ENCODE results near the gene IFNGR1.
"Not testable (repeated sequence)": the region's sequence is repeated elsewhere in the genome, so short reads cannot be mapped to it uniquely, and the experiment has no call there.

The IFNGR1 gene

DNA sequence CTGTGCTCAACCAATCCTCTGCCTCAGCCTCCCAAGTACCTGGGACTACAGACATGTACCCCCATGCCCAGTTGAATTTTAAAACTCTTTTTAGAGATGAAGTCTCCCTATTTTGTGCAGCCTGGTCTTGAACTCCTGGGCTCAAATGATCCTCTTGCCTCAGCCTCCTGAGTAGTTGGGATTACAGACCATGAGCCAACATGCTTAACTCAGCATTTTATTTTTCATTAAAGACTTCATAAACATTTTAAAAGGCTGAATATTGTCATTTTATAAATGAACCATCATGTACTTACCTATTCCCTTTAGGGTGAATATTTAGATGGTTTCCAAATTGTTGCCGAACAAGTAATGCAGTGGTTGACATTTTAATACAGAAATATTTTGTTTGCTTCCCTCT, 16.5 kb upstream of the IFNGR1 start:
- DNase-seq (ENCODE audit: low read depth): no peak

DNA sequence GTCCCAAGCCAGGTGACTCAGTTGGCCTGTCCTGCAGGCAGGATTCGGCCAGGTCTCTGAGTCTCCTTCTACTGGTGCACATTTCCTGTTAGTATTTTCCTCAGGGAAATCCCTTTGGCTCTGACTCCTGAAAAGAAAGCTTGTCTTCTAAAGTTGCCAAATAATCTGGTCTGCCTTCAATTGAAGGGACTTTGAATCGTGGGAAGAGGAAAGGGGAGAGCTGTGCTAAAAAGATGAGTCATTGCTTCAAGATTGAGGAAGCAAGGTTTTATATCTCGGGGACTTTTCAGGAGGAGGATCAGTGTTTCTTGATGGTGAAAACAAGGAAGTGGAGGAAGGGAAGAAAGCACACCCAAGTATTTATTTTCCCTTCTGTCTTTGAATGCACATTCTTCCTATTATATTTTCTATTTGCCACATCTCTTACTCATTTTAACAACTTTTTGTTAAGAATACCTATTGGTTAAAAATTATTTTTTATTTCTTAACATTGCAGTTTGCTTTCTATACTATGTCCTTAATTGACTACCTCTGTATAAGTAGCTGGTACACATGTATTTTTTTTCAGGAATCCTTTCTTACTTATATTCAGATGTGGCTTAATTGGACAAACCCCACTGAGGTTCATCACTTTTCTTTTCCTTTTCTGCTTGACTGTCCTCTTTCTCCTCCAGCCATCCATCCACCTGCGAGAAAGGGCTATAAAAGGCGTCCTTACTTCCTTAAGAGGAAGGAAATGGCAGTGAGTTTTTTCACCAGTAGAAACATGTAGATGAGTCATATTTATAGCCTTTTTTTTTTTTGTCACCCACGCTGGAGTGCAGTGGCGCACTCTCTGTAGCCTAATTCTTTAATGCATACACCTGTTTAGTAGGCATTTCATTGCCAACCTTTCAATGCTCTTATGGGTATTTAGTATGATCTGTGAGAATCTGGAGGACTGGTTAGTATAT, 15.0 kb upstream of the IFNGR1 start:
- DNase-seq (ENCODE audit: low read depth): no peak

DNA sequence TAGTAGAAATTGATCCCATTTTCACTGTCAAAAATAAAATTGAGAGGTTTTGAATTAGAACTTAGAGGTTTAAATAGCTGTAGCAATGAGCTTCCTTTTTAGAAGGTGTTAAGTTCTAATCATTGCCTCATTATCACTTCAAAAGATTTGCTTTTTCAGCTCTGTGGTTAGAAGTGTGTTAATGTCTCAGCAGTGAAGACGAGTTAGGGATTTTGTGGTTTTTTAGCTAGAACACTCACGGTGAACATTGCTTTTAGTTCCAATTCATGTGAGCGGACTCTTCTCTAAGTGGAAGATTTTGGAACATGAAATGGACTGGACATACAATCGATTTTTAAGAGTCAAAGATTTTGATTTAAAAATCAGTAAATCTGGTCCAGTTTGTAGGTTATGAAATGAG, 12.7 kb upstream of the IFNGR1 start:
- DNase-seq (ENCODE audit: low read depth): no peak

- no peak for DNase-seq (ENCODE audit: low read depth)
Observed at GRCh38 chr6:137230956-137231555, 11.9 kb upstream of the IFNGR1 start.

DNA sequence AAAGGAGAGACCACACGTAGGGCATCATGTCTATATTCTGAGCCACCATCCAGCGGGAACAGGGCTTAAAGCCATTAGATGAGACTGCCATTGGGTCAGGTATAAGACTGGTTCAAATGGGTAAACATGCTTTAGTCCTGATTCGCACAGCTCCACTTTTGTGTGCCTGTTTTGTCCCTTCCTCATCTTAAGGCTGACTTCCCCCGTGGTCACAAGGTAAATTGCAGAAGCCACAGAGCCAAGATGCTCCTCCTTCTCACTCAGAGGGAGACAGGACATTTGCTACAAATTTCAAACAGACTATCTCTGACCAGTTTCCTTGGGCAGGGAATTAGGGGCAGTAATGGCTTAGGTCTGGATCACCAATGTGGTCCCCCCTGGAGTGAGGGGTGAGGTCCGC, 11.4 kb upstream of the IFNGR1 start:
- DNase-seq (ENCODE audit: low read depth): no peak

DNA sequence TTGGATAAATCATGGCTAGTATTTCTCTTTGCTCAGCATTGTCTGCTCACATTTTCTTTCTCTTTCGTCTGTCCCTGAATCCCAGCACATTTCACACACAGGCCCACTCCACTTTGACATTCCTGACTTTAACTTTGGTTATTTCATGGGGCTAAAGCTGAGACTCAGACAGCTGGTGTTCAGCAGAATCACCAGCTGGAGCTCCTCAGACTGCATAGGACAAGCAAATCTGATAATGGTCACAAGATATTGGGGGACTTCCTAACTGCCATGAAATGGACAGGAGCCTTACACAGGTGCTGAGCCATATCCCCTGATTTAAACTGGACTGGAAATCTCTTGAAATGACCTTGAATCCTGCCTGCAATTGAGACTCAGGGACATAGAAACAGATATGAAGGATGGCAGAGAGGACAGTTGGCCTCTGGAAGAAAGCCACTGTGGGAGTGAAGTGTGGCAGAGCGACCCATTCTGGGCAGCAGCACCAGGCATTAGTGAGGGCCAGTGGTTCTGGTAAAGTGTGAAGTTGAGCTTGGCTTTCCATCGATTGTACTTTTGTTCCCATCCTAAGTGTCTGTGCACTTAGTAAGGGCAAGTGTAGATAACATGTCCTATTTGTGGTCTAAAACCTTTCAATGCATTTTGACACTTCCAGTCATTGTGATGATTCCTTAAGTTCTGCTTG, 10.0 kb upstream of the IFNGR1 start:
- DNase-seq (ENCODE audit: low read depth): no peak

- DNase-seq (ENCODE audit: low read depth): no peak
Observed at GRCh38 chr6:137227871-137228302, 8.7 kb upstream of the IFNGR1 start.

DNA sequence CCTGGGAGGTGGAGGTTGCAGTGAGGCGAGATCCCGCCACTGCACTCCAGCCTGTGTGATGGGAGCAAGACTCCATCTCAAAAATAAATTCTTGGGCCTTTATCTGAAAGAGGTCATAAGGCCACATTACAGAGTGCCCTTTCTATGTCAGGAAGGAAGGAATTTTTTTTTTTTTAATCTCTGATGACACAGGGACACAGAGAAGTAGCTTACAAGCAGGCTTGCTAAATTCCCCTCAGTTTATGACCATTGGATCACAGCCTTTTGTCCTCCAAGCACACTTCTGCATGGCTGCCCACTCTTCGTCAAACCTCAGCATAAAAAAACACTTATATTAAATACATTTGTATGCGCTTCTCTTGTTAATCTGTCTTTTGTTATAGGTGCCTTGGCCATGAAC, 7.5 kb upstream of the IFNGR1 start:
- no peak for DNase-seq (ENCODE audit: low read depth)

DNA sequence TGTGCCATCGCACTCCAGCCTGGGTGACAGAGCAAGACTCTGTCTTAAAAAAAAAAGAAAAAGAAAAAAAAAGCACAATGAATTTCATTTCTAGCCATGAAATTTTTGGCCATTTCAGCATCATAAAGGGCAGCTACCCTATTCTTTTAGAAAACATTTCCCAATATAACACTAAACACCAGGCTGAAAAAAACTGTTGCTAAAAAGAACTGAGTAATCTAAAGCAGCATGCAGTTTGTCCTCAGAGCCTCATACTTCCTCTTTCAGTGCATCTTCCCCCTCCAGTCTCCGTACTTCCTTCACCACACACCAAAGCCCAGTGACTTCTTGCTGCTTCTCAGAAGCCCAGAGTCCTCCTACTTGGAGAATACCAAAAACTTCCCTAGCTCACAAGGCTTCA, 5.6 kb upstream of the IFNGR1 start:
- peak; percentile 50 for DNase-seq (ENCODE audit: low read depth)

DNA sequence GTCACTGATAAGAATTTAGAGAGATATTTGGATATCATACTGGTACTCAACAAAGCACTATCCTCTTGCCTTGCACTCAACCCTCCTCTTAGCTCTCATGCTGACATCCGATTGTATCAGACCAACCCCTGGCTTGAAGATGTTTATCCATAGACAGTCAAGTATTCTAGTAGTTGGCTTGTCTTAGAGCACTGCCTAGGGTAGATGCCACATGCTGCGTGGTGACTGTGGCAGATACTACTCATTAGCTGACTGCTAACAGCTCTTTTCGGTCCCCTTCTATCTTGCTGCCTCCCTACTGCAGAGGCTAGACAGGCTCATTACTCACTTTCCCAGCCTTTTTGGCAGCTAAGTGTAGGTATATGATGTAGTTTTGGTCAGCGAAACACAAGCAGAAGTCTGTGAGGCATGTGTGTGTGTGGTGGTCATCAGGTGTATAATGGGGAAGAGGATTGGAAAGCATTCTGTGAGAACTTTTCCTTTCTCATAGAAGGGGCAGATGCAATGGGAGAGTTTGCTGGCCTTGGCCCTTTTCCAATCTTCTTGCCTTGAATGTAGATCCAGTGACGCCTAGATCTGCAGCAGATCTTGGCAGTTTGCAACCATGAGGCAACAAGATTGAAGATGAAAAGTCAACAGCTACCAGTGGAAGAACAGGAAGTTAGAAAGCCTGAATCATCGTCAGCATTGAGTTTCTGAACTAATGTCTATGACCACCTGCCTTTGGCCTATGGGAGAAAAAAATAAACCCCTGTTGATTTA, 4.4 kb upstream of the IFNGR1 start:
- no peak for DNase-seq (ENCODE audit: low read depth)

DNA sequence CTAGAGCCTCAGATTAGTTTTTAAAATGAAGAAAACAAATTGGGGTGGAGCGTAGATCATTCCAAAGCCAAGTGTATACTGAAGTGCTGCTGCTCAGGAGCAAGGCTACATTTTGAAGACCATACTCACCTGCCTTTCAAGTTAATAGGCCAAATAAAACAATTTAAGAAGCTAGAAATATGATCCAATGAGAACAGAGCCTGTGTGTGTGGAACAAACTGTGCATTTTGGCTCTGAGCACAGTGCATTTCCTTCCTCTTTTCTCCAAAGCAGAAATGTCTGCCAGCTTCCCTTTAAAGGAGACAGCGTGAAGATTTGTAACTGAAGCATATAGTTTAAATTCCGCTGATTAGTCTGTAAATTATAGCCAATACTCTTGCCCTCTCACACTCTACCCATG, 3.2 kb upstream of the IFNGR1 start:
- DNase-seq (ENCODE audit: low read depth): no peak

- DNase-seq (ENCODE audit: low read depth): no peak
Observed at GRCh38 chr6:137219664-137220252, 573 bp upstream of the IFNGR1 start.

DNA sequence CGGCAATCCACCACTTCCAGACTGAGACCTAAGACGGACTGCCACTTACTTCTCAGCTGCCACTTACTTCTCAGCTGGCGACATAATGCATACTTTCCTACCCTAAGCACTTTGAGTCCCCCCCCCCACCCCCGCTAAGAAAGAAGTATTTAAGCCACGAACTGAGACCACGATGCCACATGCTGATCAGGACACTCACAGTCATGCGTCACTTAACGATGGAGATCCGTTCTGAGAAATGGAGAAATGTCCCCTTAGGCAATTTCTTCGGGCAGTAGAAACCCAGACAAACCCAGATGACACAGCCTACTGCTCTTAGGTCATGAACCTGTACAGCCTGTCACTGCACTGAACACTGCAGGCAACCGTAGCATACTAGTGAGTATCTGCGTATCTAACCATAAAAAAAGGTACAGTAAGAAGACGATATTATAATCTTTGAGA, 690 bp downstream of the IFNGR1 start:
- DNase-seq (ENCODE audit: low read depth): no peak

DNA sequence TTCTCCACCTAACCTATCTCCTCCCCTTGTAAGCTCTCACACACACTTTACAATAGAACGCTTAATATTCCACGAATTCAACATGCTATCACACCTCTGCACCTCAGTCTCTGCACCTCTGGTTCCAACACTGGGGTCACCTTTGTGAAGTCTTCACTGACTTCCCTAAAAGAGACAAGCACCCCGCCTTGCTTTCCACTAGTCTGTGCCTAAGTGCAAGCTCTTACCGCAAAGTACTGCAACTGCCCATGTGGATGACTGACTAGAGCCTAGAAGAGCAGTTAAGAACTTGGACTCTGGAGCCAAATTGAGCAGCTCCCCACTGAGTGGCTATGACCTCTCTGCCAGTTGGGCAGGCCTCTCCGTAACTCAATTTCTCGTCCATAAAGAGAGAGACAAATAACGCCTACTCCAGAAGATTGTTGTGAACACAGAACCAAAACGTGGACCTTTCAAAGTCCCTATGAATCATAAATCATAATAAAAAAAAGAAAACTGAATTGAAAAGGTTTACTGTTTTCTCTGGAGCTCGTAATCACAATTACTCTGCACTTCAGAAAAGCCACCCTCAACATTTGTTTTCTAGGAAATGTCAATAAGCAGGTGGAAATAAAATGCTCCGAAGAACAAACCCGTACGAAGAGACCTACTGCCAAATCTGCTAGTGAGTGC, 1.2 kb downstream of the IFNGR1 start:
- DNase-seq (ENCODE audit: low read depth): peak; percentile 29

- no peak for DNase-seq (ENCODE audit: low read depth)
Observed at GRCh38 chr6:137216875-137217553, 2.2 kb downstream of the IFNGR1 start.

DNA sequence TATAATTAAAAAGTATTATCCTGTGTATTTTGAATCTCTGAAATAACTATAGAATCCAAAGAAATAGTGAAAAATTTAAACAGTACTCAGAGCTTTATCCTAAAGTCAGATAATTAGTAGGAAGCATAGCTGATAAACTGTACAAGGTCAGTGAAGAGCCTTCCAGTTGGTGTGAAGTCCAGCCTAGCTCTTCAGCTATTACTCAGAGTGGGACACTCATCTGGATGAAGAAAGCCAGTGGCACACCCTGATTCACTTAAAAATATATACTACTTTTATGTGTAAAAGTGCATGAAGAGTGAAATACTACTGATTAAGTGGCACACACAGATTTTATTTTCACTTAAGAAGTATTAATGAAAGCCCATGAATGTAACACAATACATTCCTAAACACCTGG, 3.1 kb downstream of the IFNGR1 start:
- no peak for DNase-seq (ENCODE audit: low read depth)

GRCh38 chr6:137215630-137216029, 3.6 kb downstream of the IFNGR1 start:
- DNase-seq (ENCODE audit: low read depth): not testable (repeated sequence)

- no peak for DNase-seq (ENCODE audit: low read depth)
Observed at GRCh38 chr6:137214931-137215330, 4.3 kb downstream of the IFNGR1 start.

GRCh38 chr6:137213813-137214212, 5.4 kb downstream of the IFNGR1 start:
- DNase-seq (ENCODE audit: low read depth): no peak

- no peak for DNase-seq (ENCODE audit: low read depth)
Observed at GRCh38 chr6:137213331-137213740, 5.8 kb downstream of the IFNGR1 start.

- no peak for DNase-seq (ENCODE audit: low read depth)
Observed at GRCh38 chr6:137211910-137212309, 7.3 kb downstream of the IFNGR1 start.
